OCI-LY1 (cell line): ENCODE data around the gene ARHGAP6.

Source experiments
- H2AFZ ChIP-seq: fragments of 200-600 bp; sonication (generic), shearing (Covaris generic); 2 replicates; pipeline ENCODE4 v1.6.0; 2014; ENCODE audit warnings: antibody characterized with exemption, mild to moderate bottlenecking, low read length
- H3F3A ChIP-seq: fragments of 200-600 bp; sonication (generic), shearing (Covaris generic); 2 replicates; pipeline ENCODE4 v1.6.0; 2014; ENCODE audit warnings: mild to moderate bottlenecking, antibody characterized with exemption, low read length, moderate library complexity; ENCODE audit not compliant: insufficient read depth
- H3K27ac ChIP-seq: fragments of 200-600 bp; sonication (generic); 2 replicates; pipeline ENCODE4 v1.5.1; 2014; ENCODE audit warnings: low read length, mixed run types, mild to moderate bottlenecking, low read depth; ENCODE audit not compliant: poor library complexity, severe bottlenecking
- H3K27me3 ChIP-seq: fragments of 200-600 bp; sonication (generic); 2 replicates; pipeline ENCODE4 v1.6.0; 2014; ENCODE audit warnings: antibody characterized with exemption, mild to moderate bottlenecking, low read length, moderate library complexity; ENCODE audit not compliant: insufficient read depth
- H3K36me3 ChIP-seq: fragments of 200-600 bp; sonication (generic); 2 replicates; pipeline ENCODE4 v1.6.1; 2014; ENCODE audit warnings: mild to moderate bottlenecking, antibody characterized with exemption, low read length, moderate library complexity, mixed read lengths; ENCODE audit not compliant: insufficient read depth
- H3K4me1 ChIP-seq: fragments of 200-600 bp; sonication (generic); 2 replicates; pipeline ENCODE4 v1.5.1; 2014; ENCODE audit warnings: mild to moderate bottlenecking, low read length, moderate library complexity; ENCODE audit not compliant: insufficient read depth, severe bottlenecking
- H3K4me2 ChIP-seq: fragments of 200-600 bp; sonication (generic), shearing (Covaris generic); 2 replicates; pipeline ENCODE4 v1.6.1; 2014; ENCODE audit warnings: low read length
- H3K4me3 ChIP-seq: fragments of 200-600 bp; sonication (generic); 2 replicates; pipeline ENCODE4 v1.5.1; 2014; ENCODE audit warnings: low read length, low read depth, mild to moderate bottlenecking, mixed read lengths; ENCODE audit not compliant: poor library complexity, severe bottlenecking
- H3K79me2 ChIP-seq: fragments of 200-600 bp; shearing (Covaris generic); 2 replicates; pipeline ENCODE4 v1.6.1; 2016; ENCODE audit warnings: mixed run types, low read length, mixed read lengths; ENCODE audit not compliant: insufficient read depth
- H3K9ac ChIP-seq: fragments of 200-600 bp; sonication (generic), shearing (Covaris generic); 2 replicates; pipeline ENCODE4 v1.6.1; 2014; ENCODE audit warnings: mild to moderate bottlenecking, low read length, mixed read lengths
- H3K9me2 ChIP-seq: fragments of 200-600 bp; sonication (generic), shearing (Covaris generic); 2 replicates; pipeline ENCODE4 v1.6.1; 2014; ENCODE audit warnings: low read depth, mild to moderate bottlenecking, low read length, mixed read lengths
- H3K9me3 ChIP-seq: fragments of 200-600 bp; shearing (Covaris generic); 2 replicates; pipeline ENCODE4 v1.6.1; 2014; ENCODE audit warnings: low read length, mixed read lengths
- H4K20me1 ChIP-seq: fragments of 200-600 bp; sonication (generic), shearing (Covaris generic); 2 replicates; pipeline ENCODE4 v1.6.0; 2016; ENCODE audit warnings: mild to moderate bottlenecking, low read length; ENCODE audit not compliant: insufficient read depth
- EZH2 ChIP-seq: fragments of 200-600 bp; sonication (generic), shearing (Covaris generic); IDR thresholded peaks from 2 replicates; pipeline ENCODE4 v1.8.0; 2017; ENCODE audit warnings: borderline replicate concordance, mixed run types, mild to moderate bottlenecking, antibody characterized with exemption, low read length, moderate library complexity, mixed read lengths
- TF ChIP-seq, protein P1 (sequence below): fragments of 200-600 bp; sonication (generic), shearing (Covaris generic); IDR thresholded peaks from 2 replicates; pipeline ENCODE4 v1.5.1; 2017; ENCODE audit warnings: mild to moderate bottlenecking, antibody characterized with exemption, low read length, moderate library complexity, mixed read lengths

Gene ARHGAP6

DNA sequence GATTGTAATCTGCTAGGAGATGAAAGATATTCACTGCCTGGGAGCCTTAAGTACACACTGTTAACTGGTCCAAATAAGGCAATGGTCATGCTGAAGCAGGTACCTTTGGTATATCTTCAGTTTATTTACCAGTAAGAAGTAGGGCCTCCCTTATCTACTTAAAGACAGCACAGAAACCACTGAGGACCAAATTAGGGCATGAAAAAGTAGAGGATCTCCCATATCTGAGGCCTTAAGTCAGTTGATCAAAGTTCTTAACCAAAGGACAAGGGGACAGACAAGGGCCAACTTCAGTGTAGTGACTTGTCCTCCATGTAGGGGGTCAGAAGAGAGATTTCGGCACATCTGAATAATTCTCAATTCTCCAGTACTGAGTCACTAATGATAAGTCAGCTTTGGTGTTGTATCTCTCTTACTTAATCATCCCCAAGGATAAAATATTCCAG is 313.4 kb downstream of the ARHGAP6 start:
- no peak overlapping the region for H2AFZ ChIP-seq
- no peaks in the 10 kb centered on the region for H3K27me3 ChIP-seq
- no peaks in the 10 kb centered on the region for H4K20me1 ChIP-seq
- H3F3A ChIP-seq: no peaks in the 10 kb centered on the region
- no peak overlapping the region for H3K4me3 ChIP-seq
- no peak overlapping the region for H3K9ac ChIP-seq
- no peaks in the 10 kb centered on the region for H3K9me3 ChIP-seq
- H3K27ac ChIP-seq: no peak overlapping the region
- H3K4me1 ChIP-seq: peaks cover 14% of the 10 kb centered on the region
- no peak overlapping the region for H3K4me2 ChIP-seq
- no peaks in the 10 kb centered on the region for H3K79me2 ChIP-seq
- no peaks in the 10 kb centered on the region for H3K36me3 ChIP-seq
- H3K9me2 ChIP-seq: no peaks in the 10 kb centered on the region
- no peak for TF ChIP-seq EZH2
- TF ChIP-seq, protein P1, sequence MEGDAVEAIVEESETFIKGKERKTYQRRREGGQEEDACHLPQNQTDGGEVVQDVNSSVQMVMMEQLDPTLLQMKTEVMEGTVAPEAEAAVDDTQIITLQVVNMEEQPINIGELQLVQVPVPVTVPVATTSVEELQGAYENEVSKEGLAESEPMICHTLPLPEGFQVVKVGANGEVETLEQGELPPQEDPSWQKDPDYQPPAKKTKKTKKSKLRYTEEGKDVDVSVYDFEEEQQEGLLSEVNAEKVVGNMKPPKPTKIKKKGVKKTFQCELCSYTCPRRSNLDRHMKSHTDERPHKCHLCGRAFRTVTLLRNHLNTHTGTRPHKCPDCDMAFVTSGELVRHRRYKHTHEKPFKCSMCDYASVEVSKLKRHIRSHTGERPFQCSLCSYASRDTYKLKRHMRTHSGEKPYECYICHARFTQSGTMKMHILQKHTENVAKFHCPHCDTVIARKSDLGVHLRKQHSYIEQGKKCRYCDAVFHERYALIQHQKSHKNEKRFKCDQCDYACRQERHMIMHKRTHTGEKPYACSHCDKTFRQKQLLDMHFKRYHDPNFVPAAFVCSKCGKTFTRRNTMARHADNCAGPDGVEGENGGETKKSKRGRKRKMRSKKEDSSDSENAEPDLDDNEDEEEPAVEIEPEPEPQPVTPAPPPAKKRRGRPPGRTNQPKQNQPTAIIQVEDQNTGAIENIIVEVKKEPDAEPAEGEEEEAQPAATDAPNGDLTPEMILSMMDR: no peak

DNA sequence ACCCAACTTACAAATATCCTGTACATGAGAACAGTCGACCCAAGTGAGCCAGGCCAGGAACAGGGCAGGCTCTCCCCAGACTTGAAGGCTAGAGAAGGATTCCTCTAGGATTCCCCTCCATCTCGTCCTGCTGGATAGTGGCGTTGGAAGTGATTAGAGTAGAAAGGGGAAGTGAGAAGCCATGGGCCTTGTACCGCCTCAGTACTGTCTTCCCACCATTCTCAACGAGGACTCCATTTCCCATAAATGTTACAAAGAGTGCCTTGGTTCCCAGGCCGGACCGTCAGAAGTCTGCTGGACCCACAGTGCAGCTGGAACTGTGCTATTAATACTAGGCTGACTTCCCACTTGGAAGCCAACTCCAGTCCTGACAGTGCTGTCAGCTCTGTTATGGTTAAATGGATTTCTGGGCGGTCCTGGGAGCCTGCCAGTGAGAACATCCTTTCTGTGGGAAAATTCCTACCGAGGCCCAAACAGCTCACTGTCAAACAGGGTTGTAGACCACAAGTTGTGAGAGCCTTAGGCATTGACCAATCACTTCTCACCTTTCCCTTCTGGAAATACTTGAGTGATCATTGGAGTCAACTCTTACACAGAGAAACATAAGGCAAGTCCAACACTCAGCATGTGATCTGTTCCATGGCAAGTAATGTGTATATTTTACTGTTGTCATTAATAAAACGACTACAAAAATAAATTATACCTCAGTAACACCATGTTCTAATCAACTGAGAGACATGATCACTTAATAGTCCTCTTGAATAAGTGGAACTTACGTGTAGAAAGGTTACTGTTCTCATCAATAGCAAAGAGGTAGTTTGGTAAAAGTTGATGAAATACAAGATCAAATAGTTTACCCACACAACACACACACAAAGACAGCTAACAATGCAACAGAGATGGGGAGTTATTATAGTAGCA is 314.1 kb downstream of the ARHGAP6 start:
- H3K9me2 ChIP-seq: no peaks in the 10 kb centered on the region
- peak overlapping the region; percentile 27 for H3K27ac ChIP-seq
- H3K79me2 ChIP-seq: no peaks in the 10 kb centered on the region
- H2AFZ ChIP-seq: no peak overlapping the region
- H3F3A ChIP-seq: no peaks in the 10 kb centered on the region
- peaks cover 14% of the 10 kb centered on the region for H3K4me1 ChIP-seq
- no peak overlapping the region for H3K4me2 ChIP-seq
- no peaks in the 10 kb centered on the region for H3K9me3 ChIP-seq
- no peak overlapping the region for H3K9ac ChIP-seq
- no peaks in the 10 kb centered on the region for H4K20me1 ChIP-seq
- no peaks in the 10 kb centered on the region for H3K27me3 ChIP-seq
- H3K4me3 ChIP-seq: no peak overlapping the region
- no peaks in the 10 kb centered on the region for H3K36me3 ChIP-seq
- TF ChIP-seq, protein P1: no peak
- no peak for TF ChIP-seq EZH2

- H3K4me2 ChIP-seq: no peak overlapping the region
- H4K20me1 ChIP-seq: no peaks in the 10 kb centered on the region
- H3K79me2 ChIP-seq: no peaks in the 10 kb centered on the region
- no peak overlapping the region for H2AFZ ChIP-seq
- no peak overlapping the region for H3K9ac ChIP-seq
- H3K9me2 ChIP-seq: no peaks in the 10 kb centered on the region
- no peaks in the 10 kb centered on the region for H3K9me3 ChIP-seq
- no peak overlapping the region for H3K4me3 ChIP-seq
- H3K36me3 ChIP-seq: no peaks in the 10 kb centered on the region
- TF ChIP-seq EZH2: no peak
- TF ChIP-seq, protein P1: no peak
- H3K27ac ChIP-seq: no peak overlapping the region
- H3K27me3 ChIP-seq: no peaks in the 10 kb centered on the region
- H3K4me1 ChIP-seq: peaks cover 14% of the 10 kb centered on the region
- H3F3A ChIP-seq: no peaks in the 10 kb centered on the region
Observed at GRCh38 chrX:11349661-11350337, 315.9 kb downstream of the ARHGAP6 start.
